ENCODE data around the gene SMG9. TPM values are rescaled to one million over a fixed set of nuclear protein-coding genes. Genes with fewer than 3 reads are reported as not detected.

The SMG9 gene
- polyA plus RNA-seq, 3 donors: 1.3 to 26.1 (median 2.4) TPM

DNA sequence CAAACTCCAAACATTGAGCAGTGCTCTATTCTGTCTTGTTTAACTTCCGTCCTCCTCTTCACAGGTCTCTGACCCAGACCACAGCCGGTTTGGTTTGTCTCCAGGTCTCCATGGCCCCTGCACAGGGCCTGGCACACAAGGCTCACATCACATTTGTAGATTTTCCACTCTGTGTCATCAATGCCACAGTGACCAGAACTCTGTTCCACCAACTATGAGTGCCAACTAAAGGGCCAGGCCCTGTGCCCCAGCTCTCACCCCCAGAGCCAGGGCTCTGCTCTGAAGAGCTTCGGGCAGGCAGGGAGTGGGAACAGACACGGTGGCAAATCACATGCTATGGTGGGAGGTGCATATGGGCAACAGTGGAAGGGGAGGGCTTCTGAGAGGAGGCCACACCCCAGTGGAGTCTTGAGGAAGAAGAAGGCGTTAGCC lies 16.0 kb downstream of the SMG9 start:
- Histone ChIP-seq H3K4me3 (replicated peaks in 1 of 3; ENCODE audit: low read depth in 2 of 3, low read length in 3 of 3) (no peak overlapping the region), H3K27ac (ENCODE audit: low read depth in 1 of 2, low read length in 2 of 2) (peak overlapping the region in 1 of 2 donors; percentile 51), H3K79me2 (ENCODE audit: insufficient read depth, low read length) (peaks cover 8% of the 10 kb centered on the region), H3K36me3 (replicated peaks in 1 of 2; ENCODE audit: control insufficient read depth in 1 of 2, insufficient read depth in 2 of 2, low read length in 2 of 2) (peaks cover 80 to 98% of the 10 kb centered on the region in 2 donors), H2AFZ (ENCODE audit: insufficient read depth, low read depth, low read length, poor library complexity, severe bottlenecking) (no peak overlapping the region), H3K27me3 (ENCODE audit: control insufficient read depth in 2 of 2, insufficient read depth in 2 of 2, low read length in 2 of 2) (no peaks in the 10 kb centered on the region), H4K20me1 (ENCODE audit: insufficient read depth, low read length) (no peaks in the 10 kb centered on the region), H3K9me3 (replicated peaks in 1 of 2; ENCODE audit: control insufficient read depth in 1 of 2, insufficient read depth in 1 of 2, low read length in 2 of 2) (no peaks in the 10 kb centered on the region), H3K4me1 (ENCODE audit: control insufficient read depth in 1 of 2, insufficient read depth in 2 of 2, low read length in 2 of 2) (peaks cover 1% of the 10 kb centered on the region in 2 donors), H3K4me2 (replicated peaks; ENCODE audit: extremely low read depth, low read length, poor library complexity, severe bottlenecking) (no peak overlapping the region), H3K9ac (ENCODE audit: insufficient read depth, low read length, poor library complexity, severe bottlenecking) (no peak overlapping the region)
- intact Hi-C loops (cut with micrococcal nuclease): loop anchor here in 1 of 2 donors (5.0 kb wide), 1 partner anchor 64 kb away; the partner anchor contains the start of gene LYPD5
- TF ChIP-seq CTCF (IDR thresholded peaks at IDR 0.05): no peak
- peak overlapping the region in 2 of 7 donors; percentile 24 to 28 for H3K27ac Mint-ChIP-seq
- 75% methylated on average over 3 of the region's 5 CpGs for WGBS (ENCODE audit: insufficient coverage)
- H3K4me1 Mint-ChIP-seq: peaks cover 6% of the 10 kb centered on the region
- no peaks in the 10 kb centered on the region for H3K27me3 Mint-ChIP-seq (ENCODE audit: low read depth in 3 of 3)
- H3K4me3 Mint-ChIP-seq: no peak overlapping the region
- no peak for DNase-seq
- peaks cover 86 to 98% of the 10 kb centered on the region in 2 donors for H3K36me3 Mint-ChIP-seq
- H3K9me3 Mint-ChIP-seq: peaks cover 0 to 2% (median 0%) of the 10 kb centered on the region in 7 donors

GRCh38 chr19:43735957-43736356 lies 18.8 kb downstream of the SMG9 start:
- Histone ChIP-seq H2AFZ (ENCODE audit: insufficient read depth, low read depth, low read length, poor library complexity, severe bottlenecking) (no peak overlapping the region), H3K4me1 (ENCODE audit: control insufficient read depth in 1 of 2, insufficient read depth in 2 of 2, low read length in 2 of 2) (peaks cover 25% of the 10 kb centered on the region in 2 donors), H3K4me3 (replicated peaks in 1 of 3; ENCODE audit: low read depth in 2 of 3, low read length in 3 of 3) (no peak overlapping the region), H3K4me2 (replicated peaks; ENCODE audit: extremely low read depth, low read length, poor library complexity, severe bottlenecking) (no peak overlapping the region), H3K79me2 (ENCODE audit: insufficient read depth, low read length) (no peaks in the 10 kb centered on the region), H3K9ac (ENCODE audit: insufficient read depth, low read length, poor library complexity, severe bottlenecking) (no peak overlapping the region), H3K36me3 (replicated peaks in 1 of 2; ENCODE audit: control insufficient read depth in 1 of 2, insufficient read depth in 2 of 2, low read length in 2 of 2) (peaks cover 77 to 98% of the 10 kb centered on the region in 2 donors), H3K27me3 (ENCODE audit: control insufficient read depth in 2 of 2, insufficient read depth in 2 of 2, low read length in 2 of 2) (no peaks in the 10 kb centered on the region), H4K20me1 (ENCODE audit: insufficient read depth, low read length) (no peaks in the 10 kb centered on the region), H3K9me3 (replicated peaks in 1 of 2; ENCODE audit: control insufficient read depth in 1 of 2, insufficient read depth in 1 of 2, low read length in 2 of 2) (no peaks in the 10 kb centered on the region), H3K27ac (ENCODE audit: low read depth in 1 of 2, low read length in 2 of 2) (no peak overlapping the region)
- peaks cover 91 to 98% of the 10 kb centered on the region in 2 donors for H3K36me3 Mint-ChIP-seq
- intact Hi-C loops (cut with micrococcal nuclease): loop anchor here in 1 of 2 donors (5.0 kb wide), 1 partner anchor 66 kb away; the partner anchor contains the start of gene LYPD5
- H3K4me3 Mint-ChIP-seq: no peak overlapping the region
- DNase-seq: no peak
- peaks cover 30% of the 10 kb centered on the region for H3K4me1 Mint-ChIP-seq
- no peak for TF ChIP-seq CTCF (IDR thresholded peaks at IDR 0.05)
- H3K27me3 Mint-ChIP-seq (ENCODE audit: low read depth in 3 of 3): no peaks in the 10 kb centered on the region
- peak overlapping the region in 1 of 7 donors; percentile 44 for H3K27ac Mint-ChIP-seq
- no peaks in the 10 kb centered on the region for H3K9me3 Mint-ChIP-seq

All from CD14-positive monocyte (primary cell).